Stimulated activated naive CD8-positive, alpha-beta T cell treated with anti-CD3 and anti-CD28 coated beads, Interleukin-15, Interleukin-2, amounts not matched to agents 100 ng/mL and 50 ng/mL, for 24 hours (primary cell): ENCODE data around the gene SNTG2.
A peak's percentile ranks its signal among the peaks of the same experiment; 100 is the strongest.
"Not testable (repeated sequence)": the region's sequence is repeated elsewhere in the genome, so short reads cannot be mapped to it uniquely, and the experiment has no call there.

Experiments used
- H3K27ac Mint-ChIP-seq: one replicate; pipeline ENCODE4 v1.8.0; 2021; ENCODE audit warnings: mild to moderate bottlenecking, mixed read lengths
- H3K27me3 Mint-ChIP-seq: one replicate; pipeline ENCODE4 v1.8.0; 2021; ENCODE audit warnings: mixed read lengths
- H3K36me3 Mint-ChIP-seq: one replicate; pipeline ENCODE4 v1.8.0; 2021; ENCODE audit warnings: low read depth, mixed read lengths
- H3K4me1 Mint-ChIP-seq: one replicate; pipeline ENCODE4 v1.8.0; 2021; ENCODE audit warnings: low read depth, mixed read lengths
- H3K4me3 Mint-ChIP-seq: one replicate; pipeline ENCODE4 v1.8.0; 2021; ENCODE audit warnings: mild to moderate bottlenecking, mixed read lengths
- H3K9me3 Mint-ChIP-seq: one replicate; pipeline ENCODE4 v1.8.0; 2021; ENCODE audit warnings: mixed read lengths

The SNTG2 gene

DNA sequence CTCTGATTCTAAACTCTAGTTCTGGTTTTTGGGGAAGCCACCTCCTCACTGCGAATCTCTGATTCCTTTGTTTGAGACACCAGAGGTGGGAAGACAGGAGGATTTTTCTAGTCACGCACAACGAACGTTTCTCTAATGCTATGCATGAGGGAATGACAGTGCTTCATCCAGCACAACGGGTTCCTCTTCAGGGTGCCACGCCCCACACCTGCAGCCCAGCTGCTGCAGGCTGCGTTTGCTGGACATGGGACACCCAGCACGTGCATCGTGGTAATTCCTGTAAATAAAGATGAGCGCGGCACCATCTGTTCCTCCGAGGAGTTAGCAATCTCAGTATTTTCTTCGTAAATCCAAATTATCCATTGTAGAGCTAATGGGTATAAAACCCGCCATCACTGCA lies 425.1 kb downstream of the SNTG2 start:
- no peaks in the 10 kb centered on the region for H3K4me1 Mint-ChIP-seq
- no peak overlapping the region for H3K4me3 Mint-ChIP-seq
- peaks cover 6% of the 10 kb centered on the region for H3K27me3 Mint-ChIP-seq
- H3K27ac Mint-ChIP-seq, result no peak overlapping the region
- no peaks in the 10 kb centered on the region for H3K9me3 Mint-ChIP-seq
- no peaks in the 10 kb centered on the region for H3K36me3 Mint-ChIP-seq

- no peaks in the 10 kb centered on the region for H3K36me3 Mint-ChIP-seq
- H3K9me3 Mint-ChIP-seq, result no peaks in the 10 kb centered on the region
- H3K27ac Mint-ChIP-seq, result no peak overlapping the region
- H3K4me3 Mint-ChIP-seq, result no peak overlapping the region
- no peaks in the 10 kb centered on the region for H3K27me3 Mint-ChIP-seq
- no peaks in the 10 kb centered on the region for H3K4me1 Mint-ChIP-seq
These were observed 426.8 kb downstream of the SNTG2 start for GRCh38 chr2:1377473-1377872.

DNA sequence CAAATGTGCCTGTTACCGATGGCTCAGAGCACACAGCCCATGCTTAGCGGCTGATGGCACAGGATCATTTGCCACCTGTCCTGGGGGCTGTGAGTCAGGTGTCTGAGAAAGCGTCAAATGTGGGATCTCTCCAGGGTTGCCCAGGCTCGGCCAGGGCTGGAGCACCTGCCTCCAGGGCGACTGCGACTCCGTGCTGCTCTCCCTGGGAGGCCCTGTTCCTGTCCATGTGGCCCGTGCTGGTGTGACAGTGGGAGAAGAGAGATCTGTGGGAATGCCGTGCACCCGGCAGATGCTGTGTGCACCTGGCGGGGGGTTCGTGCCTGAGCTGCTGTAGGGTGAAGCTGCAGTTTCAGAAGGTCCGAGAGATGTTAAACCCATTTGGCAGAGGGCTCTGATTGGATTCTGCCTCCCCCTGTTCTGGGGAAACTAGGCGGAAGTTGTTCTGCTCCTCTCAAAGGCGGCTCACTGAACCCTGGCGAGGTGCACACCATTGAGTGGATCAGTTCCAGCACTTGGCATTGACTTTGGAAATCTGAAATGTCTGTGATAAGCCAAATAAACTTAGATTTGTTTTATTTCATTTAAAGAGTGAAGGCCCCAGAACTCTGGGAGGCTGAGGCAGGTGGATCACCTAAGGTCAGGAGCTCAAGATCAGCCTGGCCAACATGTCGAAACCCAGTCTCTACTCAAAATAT lies 428.0 kb downstream of the SNTG2 start:
- H3K27me3 Mint-ChIP-seq, result no peaks in the 10 kb centered on the region
- no peak overlapping the region for H3K4me3 Mint-ChIP-seq
- H3K36me3 Mint-ChIP-seq, result no peaks in the 10 kb centered on the region
- no peaks in the 10 kb centered on the region for H3K4me1 Mint-ChIP-seq
- no peak overlapping the region for H3K27ac Mint-ChIP-seq
- H3K9me3 Mint-ChIP-seq, result no peaks in the 10 kb centered on the region

- H3K9me3 Mint-ChIP-seq, result no peaks in the 10 kb centered on the region
- H3K4me1 Mint-ChIP-seq, result no peaks in the 10 kb centered on the region
- H3K27ac Mint-ChIP-seq, result no peak overlapping the region
- no peak overlapping the region for H3K4me3 Mint-ChIP-seq
- no peaks in the 10 kb centered on the region for H3K27me3 Mint-ChIP-seq
- H3K36me3 Mint-ChIP-seq, result no peaks in the 10 kb centered on the region
These were observed 431.0 kb downstream of the SNTG2 start for GRCh38 chr2:1381644-1382043.

GRCh38 chr2:1387954-1388725 lies 437.5 kb downstream of the SNTG2 start:
- not testable (repeated sequence) for H3K36me3 Mint-ChIP-seq, H3K9me3 Mint-ChIP-seq, H3K27me3 Mint-ChIP-seq, H3K4me3 Mint-ChIP-seq, H3K4me1 Mint-ChIP-seq, H3K27ac Mint-ChIP-seq

DNA sequence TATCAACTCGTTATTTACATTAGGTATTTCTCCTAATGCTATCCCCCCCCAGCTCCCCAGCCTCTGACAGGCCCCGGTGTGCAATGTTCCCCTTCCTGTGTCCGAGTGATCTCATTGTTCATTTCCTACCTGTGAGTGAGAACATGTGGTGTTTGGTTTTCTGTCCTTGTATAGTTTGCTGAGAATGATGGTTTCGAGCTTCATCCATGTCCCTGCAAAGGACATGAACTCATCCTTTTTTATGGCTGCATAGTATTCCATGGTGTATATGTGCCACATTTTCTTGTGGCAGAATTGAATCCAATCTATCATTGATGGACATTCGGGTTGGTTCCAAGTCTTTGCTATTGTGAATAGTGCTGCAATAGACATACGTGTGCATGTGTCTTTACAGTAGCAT lies 439.5 kb downstream of the SNTG2 start:
- H3K27me3 Mint-ChIP-seq, H3K36me3 Mint-ChIP-seq: not testable (repeated sequence)

GRCh38 chr2:1393321-1393720 lies 442.7 kb downstream of the SNTG2 start:
- H3K4me1 Mint-ChIP-seq, result peaks cover 4% of the 10 kb centered on the region
- H3K36me3 Mint-ChIP-seq, result no peaks in the 10 kb centered on the region
- no peaks in the 10 kb centered on the region for H3K9me3 Mint-ChIP-seq
- H3K4me3 Mint-ChIP-seq, result no peak overlapping the region
- no peaks in the 10 kb centered on the region for H3K27me3 Mint-ChIP-seq
- H3K27ac Mint-ChIP-seq, result no peak overlapping the region

More for the DNA sequence above, 439.5 kb downstream of the SNTG2 start:
- H3K9me3 Mint-ChIP-seq, H3K4me3 Mint-ChIP-seq, H3K27ac Mint-ChIP-seq, H3K4me1 Mint-ChIP-seq: not testable (repeated sequence)

GRCh38 chr2:1394709-1395408 lies 444.2 kb downstream of the SNTG2 start:
- H3K4me1 Mint-ChIP-seq, result peaks cover 10% of the 10 kb centered on the region
- no peaks in the 10 kb centered on the region for H3K27me3 Mint-ChIP-seq
- H3K4me3 Mint-ChIP-seq, result no peak overlapping the region
- H3K36me3 Mint-ChIP-seq, result no peaks in the 10 kb centered on the region
- H3K27ac Mint-ChIP-seq, result no peak overlapping the region
- no peaks in the 10 kb centered on the region for H3K9me3 Mint-ChIP-seq

- H3K36me3 Mint-ChIP-seq, result no peaks in the 10 kb centered on the region
- H3K4me3 Mint-ChIP-seq, result no peak overlapping the region
- no peak overlapping the region for H3K27ac Mint-ChIP-seq
- H3K9me3 Mint-ChIP-seq, result no peaks in the 10 kb centered on the region
- H3K27me3 Mint-ChIP-seq, result no peaks in the 10 kb centered on the region
- H3K4me1 Mint-ChIP-seq, result peaks cover 15% of the 10 kb centered on the region
These were observed 446.7 kb downstream of the SNTG2 start for GRCh38 chr2:1397350-1397749.

GRCh38 chr2:1398191-1398590 lies 447.5 kb downstream of the SNTG2 start:
- Mint-ChIP-seq H3K4me3 (no peak overlapping the region), H3K36me3 (no peaks in the 10 kb centered on the region), H3K27ac (no peak overlapping the region), H3K9me3 (no peaks in the 10 kb centered on the region), H3K27me3 (no peaks in the 10 kb centered on the region), H3K4me1 (peaks cover 15% of the 10 kb centered on the region)

DNA sequence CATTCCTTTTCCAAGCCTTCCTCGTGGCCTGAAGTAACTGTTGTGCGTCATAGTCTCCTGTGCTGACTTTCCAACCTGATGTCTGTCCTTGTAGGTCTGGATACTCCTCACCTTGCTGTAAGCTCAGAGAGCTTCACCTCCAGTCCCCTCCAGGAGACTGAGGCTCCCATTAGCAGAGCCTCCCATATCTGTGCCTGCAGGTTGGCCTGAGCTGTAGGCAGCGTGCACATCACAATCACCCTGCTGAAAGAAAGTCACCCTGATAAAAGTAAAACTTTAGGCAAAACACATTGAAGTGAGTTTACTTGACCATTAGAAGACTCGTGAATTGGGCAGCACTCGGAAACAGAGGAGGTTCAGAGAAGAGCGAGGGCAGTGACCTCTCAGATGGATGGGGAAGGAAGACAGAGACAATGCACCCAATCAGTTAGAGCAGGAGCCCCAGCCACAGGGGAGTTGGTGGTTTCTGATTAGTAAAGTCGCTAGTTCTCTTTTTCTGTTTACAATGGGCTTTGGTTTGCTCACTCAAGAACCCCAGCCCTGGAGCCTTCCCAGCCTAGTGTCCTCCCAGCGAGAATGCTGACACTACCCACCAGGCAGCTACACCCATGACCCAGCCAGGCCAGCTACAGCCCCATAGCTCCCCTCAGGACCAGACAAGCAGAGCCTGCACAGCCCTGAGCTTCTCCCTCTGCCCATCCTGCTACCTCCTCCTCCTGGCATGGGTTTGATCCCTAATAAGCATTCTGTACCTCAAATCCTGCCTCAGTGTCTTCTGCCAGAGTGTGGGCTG lies 450.5 kb downstream of the SNTG2 start:
- no peak overlapping the region for H3K27ac Mint-ChIP-seq
- H3K4me3 Mint-ChIP-seq, result no peak overlapping the region
- peaks cover 15% of the 10 kb centered on the region for H3K4me1 Mint-ChIP-seq
- H3K36me3 Mint-ChIP-seq, result no peaks in the 10 kb centered on the region
- H3K27me3 Mint-ChIP-seq, result peaks cover 4% of the 10 kb centered on the region
- no peaks in the 10 kb centered on the region for H3K9me3 Mint-ChIP-seq

DNA sequence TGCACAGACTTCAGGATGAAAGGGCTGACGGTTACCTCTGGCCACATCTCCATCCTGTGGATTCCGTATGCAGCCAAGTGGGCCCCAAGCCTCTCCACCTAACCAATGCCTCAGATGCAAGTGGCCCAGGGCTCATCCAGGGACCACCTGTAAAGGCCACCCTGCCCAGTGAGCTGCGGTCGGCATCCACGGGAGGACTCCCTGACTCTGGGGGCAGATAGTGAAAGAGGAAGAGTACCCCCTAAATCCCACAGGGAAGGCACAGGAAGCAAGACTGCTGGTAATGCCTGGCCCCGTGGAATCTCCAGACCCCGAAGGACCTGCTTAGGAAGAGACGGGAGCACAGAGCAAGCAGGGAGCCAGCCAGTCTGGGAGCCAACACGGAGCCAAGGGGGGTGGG lies 451.4 kb downstream of the SNTG2 start:
- Mint-ChIP-seq H3K4me1 (peaks cover 15% of the 10 kb centered on the region), H3K27me3 (peaks cover 4% of the 10 kb centered on the region), H3K4me3 (no peak overlapping the region), H3K36me3 (no peaks in the 10 kb centered on the region), H3K9me3 (no peaks in the 10 kb centered on the region), H3K27ac (no peak overlapping the region)

DNA sequence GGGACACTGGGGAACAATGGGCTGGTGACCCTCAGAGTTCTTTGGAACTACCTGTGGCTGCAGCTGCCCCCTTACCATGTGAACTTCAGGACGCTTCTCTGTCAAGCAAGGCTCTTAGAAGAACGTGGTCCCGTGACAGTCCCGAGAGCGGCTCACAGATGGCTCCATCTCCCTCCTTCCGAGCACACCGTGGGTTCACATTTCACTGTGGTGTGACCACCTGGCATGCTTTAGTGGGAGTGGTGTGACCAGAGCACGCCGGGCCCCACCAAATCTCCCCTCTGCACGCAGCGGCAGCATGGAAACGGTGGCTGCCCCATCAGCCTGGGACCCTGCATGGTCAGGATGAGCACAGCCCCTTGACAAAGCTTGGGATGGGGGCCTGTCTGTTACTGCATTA lies 452.9 kb downstream of the SNTG2 start:
- Mint-ChIP-seq H3K36me3 (no peaks in the 10 kb centered on the region), H3K27me3 (peaks cover 4% of the 10 kb centered on the region), H3K9me3 (no peaks in the 10 kb centered on the region), H3K27ac (no peak overlapping the region), H3K4me3 (no peak overlapping the region), H3K4me1 (peaks cover 15% of the 10 kb centered on the region)

DNA sequence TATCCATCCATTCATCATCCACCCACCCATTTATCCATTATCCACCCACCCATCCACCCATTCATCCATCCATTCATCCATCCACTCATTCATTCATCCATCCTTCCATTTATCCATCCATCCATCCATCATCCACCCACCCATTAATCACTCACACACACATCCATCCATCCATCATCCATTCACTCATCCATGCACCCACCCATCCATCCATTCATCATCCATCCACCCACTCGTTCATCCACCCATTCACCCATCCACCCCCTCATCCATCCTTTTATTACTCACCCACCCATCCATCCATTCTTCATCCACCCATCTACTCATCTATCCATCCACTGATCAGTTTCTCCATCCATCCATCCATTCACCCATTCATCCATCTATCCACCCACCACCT lies 454.5 kb downstream of the SNTG2 start:
- Mint-ChIP-seq H3K4me1 (peaks cover 5% of the 10 kb centered on the region), H3K9me3 (no peaks in the 10 kb centered on the region)

GRCh38 chr2:1405967-1406366 lies 455.3 kb downstream of the SNTG2 start:
- no peaks in the 10 kb centered on the region for H3K36me3 Mint-ChIP-seq
- H3K4me3 Mint-ChIP-seq, result no peak overlapping the region
- H3K9me3 Mint-ChIP-seq, result no peaks in the 10 kb centered on the region
- peaks cover 5% of the 10 kb centered on the region for H3K4me1 Mint-ChIP-seq
- peaks cover 4% of the 10 kb centered on the region for H3K27me3 Mint-ChIP-seq
- H3K27ac Mint-ChIP-seq, result no peak overlapping the region

More for the DNA sequence above, 454.5 kb downstream of the SNTG2 start:
- H3K27ac Mint-ChIP-seq, result peak overlapping the region; percentile 48
- no peaks in the 10 kb centered on the region for H3K36me3 Mint-ChIP-seq
- H3K4me3 Mint-ChIP-seq, result no peak overlapping the region
- peaks cover 4% of the 10 kb centered on the region for H3K27me3 Mint-ChIP-seq
